Glutamatergic neuron (in vitro differentiated cells): ENCODE results near the gene SLC25A18. TPM values are rescaled to one million over a fixed set of nuclear protein-coding genes. Genes with fewer than 3 reads are reported as not detected.

Source experiments
- DNase-seq: peaks from one replicate; pipeline ENCODE4 v3.0.0; 2022
- H3K27ac Mint-ChIP-seq: one replicate; pipeline ENCODE4 v1.8.0; 2020; ENCODE audit warnings: mild to moderate bottlenecking, mixed read lengths, inconsistent platforms; ENCODE audit not compliant: unreplicated experiment
- H3K27me3 Mint-ChIP-seq: one replicate; pipeline ENCODE4 v1.8.0; 2020; ENCODE audit warnings: mild to moderate bottlenecking, moderate library complexity, mixed read lengths, inconsistent platforms; ENCODE audit not compliant: unreplicated experiment
- H3K36me3 Mint-ChIP-seq: one replicate; pipeline ENCODE4 v1.8.0; 2020; ENCODE audit warnings: mild to moderate bottlenecking, mixed read lengths, inconsistent platforms; ENCODE audit not compliant: unreplicated experiment
- H3K4me1 Mint-ChIP-seq: one replicate; pipeline ENCODE4 v1.8.0; 2020; ENCODE audit warnings: mild to moderate bottlenecking, low read depth, mixed read lengths, inconsistent platforms; ENCODE audit not compliant: unreplicated experiment
- H3K4me3 Mint-ChIP-seq: one replicate; pipeline ENCODE4 v1.8.0; 2020; ENCODE audit warnings: mild to moderate bottlenecking, mixed read lengths, inconsistent platforms; ENCODE audit not compliant: unreplicated experiment
- H3K9me3 Mint-ChIP-seq: one replicate; pipeline ENCODE4 v1.8.0; 2020; ENCODE audit warnings: mild to moderate bottlenecking, moderate library complexity, mixed read lengths, inconsistent platforms; ENCODE audit not compliant: unreplicated experiment
- CTCF ChIP-seq: fragments of 200-600 bp; sonication (generic); IDR thresholded peaks from one replicate; pipeline ENCODE4 v1.5.0; 2021; ENCODE audit not compliant: partially characterized antibody, unreplicated experiment
- total RNA-seq: library from RNA; stranded (reverse); fragmentation: NEBNext Ultra II Directional; extraction: Animal tissue kit (Norgen Biotek cat#: 25700); gene quantifications from one replicate; pipeline ENCODE4 v1.2.1, GENCODE V29; 2021; ENCODE audit not compliant: unreplicated experiment

SLC25A18 gene
- total RNA-seq, 1 donor from 2014 or later, result 6.4 TPM

GRCh38 chr22:17598318-17598717, 35.0 kb downstream of the SLC25A18 start:
- Mint-ChIP-seq H3K27me3 (peaks cover 2% of the 10 kb centered on the region), H3K4me3 (no peak overlapping the region), H3K36me3 (peaks cover 12% of the 10 kb centered on the region), H3K4me1 (no peaks in the 10 kb centered on the region), H3K9me3 (peaks cover 6% of the 10 kb centered on the region), H3K27ac (no peak overlapping the region)
- no peak for DNase-seq
- TF ChIP-seq CTCF, result no peak

- Mint-ChIP-seq H3K4me3 (no peak overlapping the region), H3K36me3 (peaks cover 12% of the 10 kb centered on the region), H3K9me3 (peaks cover 6% of the 10 kb centered on the region), H3K27ac (no peak overlapping the region), H3K27me3 (no peaks in the 10 kb centered on the region), H3K4me1 (peaks cover 2% of the 10 kb centered on the region)
- no peak for TF ChIP-seq CTCF
- no peak for DNase-seq
Observed at GRCh38 chr22:17601031-17601430, 37.7 kb downstream of the SLC25A18 start.

DNA sequence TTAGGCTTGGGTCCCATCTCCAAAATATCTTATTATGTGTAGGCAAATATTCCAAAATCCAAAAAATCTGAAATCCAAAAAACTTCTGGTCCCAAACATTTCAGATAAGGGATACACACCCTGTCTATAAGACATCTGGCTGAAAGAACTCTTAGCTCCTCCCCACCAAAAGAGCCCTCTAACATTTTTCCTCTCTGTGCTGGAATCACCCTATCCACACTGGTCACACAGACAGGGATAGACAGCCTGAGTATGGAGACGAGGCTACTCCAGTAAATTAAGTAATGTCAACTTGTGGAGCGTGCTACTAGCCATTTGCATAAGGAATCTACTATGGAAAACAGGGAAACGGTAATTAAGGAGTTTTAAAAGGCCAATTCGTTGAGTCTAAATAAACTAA, 40.4 kb downstream of the SLC25A18 start:
- Mint-ChIP-seq H3K27me3 (no peaks in the 10 kb centered on the region), H3K4me1 (peaks cover 2% of the 10 kb centered on the region), H3K9me3 (no peaks in the 10 kb centered on the region), H3K4me3 (no peak overlapping the region), H3K27ac (no peak overlapping the region), H3K36me3 (peaks cover 5% of the 10 kb centered on the region)
- DNase-seq, result no peak
- no peak for TF ChIP-seq CTCF

DNA sequence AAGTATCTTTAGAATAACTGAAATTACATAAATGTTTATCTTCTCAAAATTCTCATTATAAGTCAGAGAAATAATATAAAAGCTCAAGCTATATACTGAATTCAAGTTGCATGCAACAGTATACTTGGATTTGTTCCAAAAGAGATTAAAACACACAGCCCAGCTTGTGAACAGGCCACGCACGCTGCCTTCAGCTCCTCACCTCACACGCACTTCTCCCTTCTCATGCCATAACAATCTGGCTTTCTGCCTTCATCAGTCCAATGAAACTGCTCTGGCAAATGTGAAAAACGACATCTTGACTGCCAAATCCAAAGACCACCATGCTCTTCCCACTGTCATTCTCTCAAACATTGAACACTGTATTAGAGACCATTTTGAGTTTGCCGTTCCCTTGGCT, 43.2 kb downstream of the SLC25A18 start:
- no peaks in the 10 kb centered on the region for H3K9me3 Mint-ChIP-seq
- H3K4me1 Mint-ChIP-seq, result peaks cover 2% of the 10 kb centered on the region
- TF ChIP-seq CTCF, result no peak
- no peaks in the 10 kb centered on the region for H3K27me3 Mint-ChIP-seq
- no peak for DNase-seq
- no peak overlapping the region for H3K27ac Mint-ChIP-seq
- no peak overlapping the region for H3K4me3 Mint-ChIP-seq
- no peaks in the 10 kb centered on the region for H3K36me3 Mint-ChIP-seq

- TF ChIP-seq CTCF, result no peak
- Mint-ChIP-seq H3K27me3 (no peaks in the 10 kb centered on the region), H3K27ac (no peak overlapping the region), H3K4me1 (peaks cover 2% of the 10 kb centered on the region), H3K9me3 (no peaks in the 10 kb centered on the region), H3K4me3 (no peak overlapping the region), H3K36me3 (no peaks in the 10 kb centered on the region)
- DNase-seq, result no peak
Observed at GRCh38 chr22:17607891-17608521, 44.7 kb downstream of the SLC25A18 start.
